Measurements from ENCODE around the gene RSBN1.

- no peak for TF ChIP-seq CTCF (IDR thresholded peaks at IDR 0.05)
- no peak for TF ChIP-seq POLR2A (IDR thresholded peaks at IDR 0.05)
These were observed 77.8 kb downstream of the RSBN1 start for GRCh38 chr1:113734357-113735055.
